ENCODE data around the gene KIF5A.

KIF5A gene

DNA sequence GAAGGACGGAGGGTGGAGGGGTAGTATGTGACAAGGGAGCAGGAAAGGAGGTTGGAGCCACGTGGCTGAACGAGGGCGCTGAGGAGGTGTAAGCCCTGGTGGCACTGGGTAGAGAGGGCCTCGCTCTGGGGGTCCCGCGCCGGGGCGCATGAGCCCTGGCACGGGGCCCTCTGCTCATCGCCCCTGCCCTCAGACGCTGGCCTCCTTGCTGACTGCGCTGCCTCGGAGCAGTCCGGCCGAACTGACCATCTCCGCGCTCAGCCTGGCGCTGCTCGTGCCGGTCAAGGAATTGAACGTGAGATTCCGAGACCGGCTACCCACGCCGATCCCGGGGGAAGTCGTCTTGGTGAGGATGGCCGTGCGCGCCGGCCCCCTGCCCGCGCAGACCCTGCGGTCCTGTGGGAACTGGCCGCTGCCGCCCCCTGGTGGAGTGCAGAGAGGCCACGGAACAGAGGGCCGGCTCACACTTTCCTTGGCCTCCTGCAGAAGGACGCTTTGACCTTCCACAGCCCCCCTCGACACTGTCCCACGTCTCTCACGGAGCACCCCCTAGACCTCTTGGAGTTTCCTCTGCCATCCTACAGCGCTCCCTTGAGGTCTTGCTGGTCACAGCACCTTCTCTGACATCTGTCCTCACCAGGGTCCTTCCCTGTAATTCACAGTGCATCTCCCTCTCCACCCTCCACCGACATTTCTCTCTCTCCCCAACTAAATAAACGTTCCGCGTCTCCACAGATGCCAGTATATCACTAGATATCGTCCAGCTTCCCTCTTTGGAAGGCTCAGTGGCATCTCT is 71.9 kb downstream of the KIF5A start:
- peak; percentile 85 for DNase-seq

GRCh38 chr12:57622293-57623245 is 72.7 kb downstream of the KIF5A start:
- no peak for DNase-seq

GRCh38 chr12:57623385-57623784 is 73.5 kb downstream of the KIF5A start:
- no peak for DNase-seq

DNA sequence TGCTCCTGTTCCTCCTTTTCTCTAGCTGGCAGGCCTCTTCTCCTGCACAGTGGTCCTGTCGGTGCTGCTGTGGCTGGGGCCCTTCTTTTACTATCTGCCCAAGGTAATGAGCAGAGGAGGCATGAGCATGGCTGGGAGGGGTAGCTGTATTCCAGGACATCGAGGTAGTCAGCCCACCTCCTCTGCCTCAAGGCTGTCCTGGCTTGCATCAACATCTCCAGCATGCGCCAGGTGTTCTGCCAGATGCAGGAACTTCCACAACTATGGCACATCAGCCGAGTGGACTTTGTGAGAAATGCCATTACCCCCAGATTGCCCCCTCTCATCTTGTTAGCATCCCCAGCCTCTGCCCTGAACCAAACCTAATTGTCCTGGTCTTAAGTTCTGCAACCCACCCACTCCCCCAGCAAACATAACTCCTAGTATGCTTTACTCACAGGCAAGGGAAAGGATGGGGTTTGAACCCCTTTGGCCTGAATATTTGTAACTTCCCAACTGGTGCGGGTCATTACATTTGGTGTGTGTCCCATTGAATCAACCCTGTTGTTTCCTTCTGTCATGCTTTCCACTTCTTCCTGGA is 74.1 kb downstream of the KIF5A start:
- no peak for DNase-seq

DNA sequence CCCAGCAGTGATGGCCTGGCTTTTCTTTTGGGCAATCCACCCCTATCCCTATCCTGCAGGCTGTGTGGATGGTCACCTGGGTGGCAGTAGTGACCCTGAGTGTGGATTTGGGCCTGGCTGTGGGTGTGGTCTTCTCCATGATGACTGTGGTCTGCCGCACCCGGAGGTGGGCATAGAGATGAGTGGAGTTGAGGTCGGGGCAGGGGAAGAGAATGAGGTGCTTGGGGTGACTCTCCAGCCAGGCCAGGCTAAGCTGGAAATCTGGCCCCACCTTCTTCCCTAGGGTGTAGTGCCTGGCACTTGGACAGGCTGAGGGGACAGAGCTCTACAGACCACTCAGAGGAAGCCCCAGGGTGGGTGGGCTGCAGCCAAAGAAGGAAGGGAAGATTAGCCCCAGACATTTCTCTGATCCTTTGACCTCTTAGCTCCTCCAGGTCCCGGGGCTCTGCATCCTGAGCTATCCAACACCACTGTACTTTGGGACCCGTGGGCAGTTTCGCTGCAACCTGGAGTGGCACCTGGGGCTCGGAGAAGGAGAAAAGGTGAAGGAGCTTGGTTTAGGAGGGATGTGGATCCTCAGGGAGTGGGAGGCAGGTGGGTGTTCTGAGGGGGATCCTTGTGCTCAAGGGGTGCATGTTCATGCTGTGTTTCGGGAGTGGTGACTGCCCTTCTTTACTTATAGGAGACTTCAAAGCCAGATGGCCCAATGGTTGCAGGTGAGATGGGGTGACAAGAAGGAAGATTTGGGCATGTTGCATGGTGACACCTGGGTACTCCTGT is 74.8 kb downstream of the KIF5A start:
- DNase-seq = no peak

DNA sequence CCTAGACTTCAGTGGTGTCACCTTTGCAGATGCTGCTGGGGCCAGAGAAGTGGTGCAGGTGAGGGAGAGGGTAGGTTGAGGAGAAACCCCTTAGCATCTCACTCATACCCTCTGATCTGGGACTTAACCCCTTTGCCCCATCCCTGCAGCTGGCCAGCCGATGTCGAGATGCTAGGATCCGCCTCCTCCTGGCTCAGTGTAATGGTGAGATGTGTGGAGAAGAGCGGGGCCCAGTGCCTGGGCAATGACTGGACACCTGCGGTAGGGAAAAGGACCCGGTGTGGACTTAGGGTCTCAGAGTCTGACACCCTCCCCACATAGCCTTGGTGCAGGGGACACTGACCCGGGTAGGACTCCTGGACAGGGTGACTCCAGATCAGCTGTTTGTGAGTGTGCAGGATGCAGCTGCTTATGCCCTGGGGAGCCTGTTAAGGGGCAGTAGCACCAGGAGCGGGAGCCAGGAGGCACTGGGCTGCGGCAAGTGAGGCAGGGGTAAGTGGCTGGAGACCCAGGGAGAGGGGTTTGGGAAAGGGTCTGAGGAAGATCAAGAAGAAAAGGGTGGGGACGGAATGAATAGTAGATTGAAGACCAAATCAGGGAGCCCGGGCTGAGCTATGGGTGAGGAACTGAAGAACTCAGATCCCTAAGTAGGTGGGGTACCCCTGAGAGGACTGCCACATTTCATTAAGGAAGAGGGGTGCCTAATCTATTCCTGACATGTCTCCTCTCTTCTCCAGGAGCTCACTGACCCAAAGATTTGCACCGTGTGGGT is 75.6 kb downstream of the KIF5A start:
- no peak for DNase-seq

DNA sequence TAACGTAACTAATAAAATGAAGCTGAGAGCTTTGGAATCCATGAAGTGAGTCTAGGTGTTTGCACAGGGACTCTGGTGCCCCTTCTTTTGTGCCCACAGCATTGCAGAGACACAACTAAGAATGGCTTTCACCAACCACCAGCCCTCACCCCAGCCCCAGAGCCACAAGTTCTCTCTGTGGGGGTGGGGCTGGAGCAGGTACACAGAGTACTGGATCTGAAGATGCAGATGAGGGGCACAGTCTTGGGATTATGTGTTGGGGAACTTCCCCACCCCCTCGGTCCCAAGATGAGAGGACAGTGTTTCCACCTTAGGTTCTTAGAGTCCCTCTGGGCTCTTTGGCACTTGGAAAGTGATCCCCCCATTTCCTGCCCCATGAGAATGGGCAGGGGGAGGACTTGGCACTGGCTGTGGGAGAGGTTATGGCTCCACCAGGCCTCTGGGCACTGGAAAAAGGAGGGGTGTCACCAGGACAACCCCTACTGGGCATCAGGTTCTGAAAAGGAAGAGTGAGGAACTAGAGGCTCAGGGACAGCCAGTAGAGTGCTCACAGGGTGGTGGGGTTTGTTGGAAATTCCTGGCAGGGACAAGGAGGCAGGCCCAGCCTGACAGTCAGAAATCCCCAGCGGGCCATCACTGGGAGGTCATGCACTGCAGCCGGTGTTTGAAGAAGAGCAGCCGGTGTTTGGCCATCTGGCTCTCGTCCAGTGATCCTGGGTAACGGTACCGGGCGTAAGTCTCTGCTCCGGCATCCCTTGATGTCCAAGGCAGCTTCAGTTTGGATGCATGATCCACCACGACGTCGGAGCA is 76.5 kb downstream of the KIF5A start:
- no peak for DNase-seq

- no peak for DNase-seq
These were observed 77.1 kb downstream of the KIF5A start for GRCh38 chr12:57626921-57627445.

DNA sequence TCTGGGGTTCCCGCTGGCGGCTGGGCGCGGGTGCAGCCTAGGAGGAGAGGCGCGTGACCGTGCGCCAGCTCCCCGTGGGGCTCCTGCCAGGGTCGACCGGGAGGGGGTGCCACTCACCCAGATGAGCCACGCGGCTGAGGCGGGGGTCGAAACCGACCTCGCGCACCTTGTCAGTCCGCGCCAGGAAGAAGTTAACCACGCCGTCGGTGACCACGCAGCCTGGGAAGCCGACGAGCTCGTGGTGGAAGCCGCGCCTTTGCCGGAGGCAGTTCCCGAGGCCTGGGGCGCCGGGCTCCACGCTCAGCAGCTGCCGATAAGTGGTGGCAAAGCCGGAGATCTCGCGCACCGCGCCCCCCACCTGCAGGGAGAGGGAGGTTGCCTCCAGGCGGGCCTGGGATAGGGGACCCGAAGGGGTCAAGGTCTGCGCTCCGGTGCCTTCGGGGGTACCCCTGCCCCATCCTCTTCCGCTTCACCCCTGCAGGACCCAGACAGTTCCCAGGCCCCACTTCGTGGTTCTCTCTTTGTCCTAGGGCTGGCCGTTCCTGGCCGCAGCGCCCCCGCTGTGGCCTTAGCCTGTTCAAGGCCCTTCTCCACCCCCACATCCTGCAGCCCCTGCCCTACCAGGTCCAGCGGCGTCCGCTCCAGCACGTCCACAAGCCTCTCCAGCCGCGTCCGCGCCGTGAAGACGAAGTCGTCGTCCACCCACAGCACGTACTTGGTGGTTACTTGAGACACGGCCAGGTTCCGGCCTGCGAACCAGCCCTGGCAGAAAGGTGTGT is 77.8 kb downstream of the KIF5A start:
- DNase-seq = peak; percentile 49

- DNase-seq = no peak
These were observed 78.7 kb downstream of the KIF5A start for GRCh38 chr12:57628280-57629191.

- no peak for DNase-seq
These were observed 80.1 kb downstream of the KIF5A start for GRCh38 chr12:57629897-57630471.

GRCh38 chr12:57630891-57631433 is 81.1 kb downstream of the KIF5A start:
- no peak for DNase-seq

DNA sequence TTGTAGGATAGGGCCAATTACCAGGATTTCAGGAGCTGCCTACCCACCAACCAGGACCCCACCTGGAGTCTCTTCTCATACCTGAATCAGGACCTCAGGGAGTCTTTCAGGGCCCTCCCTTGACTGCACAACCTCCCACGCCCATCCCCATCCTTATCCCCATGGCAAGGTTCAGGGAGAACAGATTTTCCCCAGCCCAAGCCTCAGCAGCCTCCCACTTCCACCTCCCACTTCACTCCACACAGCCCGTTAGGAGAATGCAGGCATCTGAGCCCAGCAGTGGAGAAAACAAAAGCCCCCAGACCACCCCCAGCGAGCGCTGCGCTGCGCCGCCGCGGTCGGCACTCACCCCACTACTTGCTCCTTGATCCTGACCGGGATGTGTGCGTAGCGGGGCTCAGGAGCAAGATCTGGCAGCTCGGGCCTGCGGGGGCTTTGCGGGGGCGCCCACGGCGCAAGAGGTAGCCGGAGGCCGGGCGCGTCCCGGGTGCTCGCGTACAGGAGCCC is 81.8 kb downstream of the KIF5A start:
- DNase-seq = no peak

DNA sequence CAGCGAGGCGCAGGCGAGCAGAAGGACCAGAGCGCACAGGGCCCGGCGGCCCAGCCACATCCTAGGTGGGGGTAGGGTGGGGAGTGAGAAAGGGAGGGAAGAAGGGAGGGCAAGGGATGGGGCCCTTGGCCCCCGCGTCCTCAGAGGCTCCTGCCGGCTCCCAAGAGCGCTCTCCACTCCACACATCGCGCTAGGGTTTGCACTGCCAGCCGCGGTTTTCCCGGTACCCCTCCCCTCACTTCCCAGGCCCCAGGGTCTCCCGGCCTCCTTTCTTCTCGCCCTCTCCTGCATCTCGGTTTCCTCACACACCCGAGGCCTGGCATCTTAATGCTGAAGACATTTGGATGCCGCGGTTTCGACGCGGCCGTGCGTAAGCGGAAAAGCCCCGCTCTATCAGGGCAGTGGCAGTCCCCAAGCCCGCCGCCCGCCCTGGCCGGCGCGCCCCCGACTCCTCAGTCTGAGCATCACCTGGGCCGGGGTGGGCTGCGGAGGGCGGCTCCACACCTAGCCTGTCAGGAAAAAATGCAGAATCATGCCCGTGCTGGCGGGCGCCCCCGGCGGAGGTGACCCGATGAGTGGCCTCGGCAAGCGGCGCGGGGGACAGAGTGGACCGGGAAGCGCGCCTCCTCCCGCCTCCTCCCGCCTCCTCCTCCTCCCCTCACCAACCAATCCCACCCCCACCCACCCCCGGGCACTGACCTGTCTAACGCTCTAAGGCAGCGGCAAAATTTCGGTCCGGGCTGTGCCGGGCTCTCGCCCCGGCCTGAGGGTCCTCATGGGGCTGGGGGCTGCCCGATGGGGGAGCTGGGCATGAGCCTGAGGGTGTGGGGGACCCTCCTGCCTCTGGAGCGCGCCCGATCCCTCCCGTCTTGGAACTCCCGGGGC is 82.5 kb downstream of the KIF5A start:
- DNase-seq = peak; percentile 72

DNA sequence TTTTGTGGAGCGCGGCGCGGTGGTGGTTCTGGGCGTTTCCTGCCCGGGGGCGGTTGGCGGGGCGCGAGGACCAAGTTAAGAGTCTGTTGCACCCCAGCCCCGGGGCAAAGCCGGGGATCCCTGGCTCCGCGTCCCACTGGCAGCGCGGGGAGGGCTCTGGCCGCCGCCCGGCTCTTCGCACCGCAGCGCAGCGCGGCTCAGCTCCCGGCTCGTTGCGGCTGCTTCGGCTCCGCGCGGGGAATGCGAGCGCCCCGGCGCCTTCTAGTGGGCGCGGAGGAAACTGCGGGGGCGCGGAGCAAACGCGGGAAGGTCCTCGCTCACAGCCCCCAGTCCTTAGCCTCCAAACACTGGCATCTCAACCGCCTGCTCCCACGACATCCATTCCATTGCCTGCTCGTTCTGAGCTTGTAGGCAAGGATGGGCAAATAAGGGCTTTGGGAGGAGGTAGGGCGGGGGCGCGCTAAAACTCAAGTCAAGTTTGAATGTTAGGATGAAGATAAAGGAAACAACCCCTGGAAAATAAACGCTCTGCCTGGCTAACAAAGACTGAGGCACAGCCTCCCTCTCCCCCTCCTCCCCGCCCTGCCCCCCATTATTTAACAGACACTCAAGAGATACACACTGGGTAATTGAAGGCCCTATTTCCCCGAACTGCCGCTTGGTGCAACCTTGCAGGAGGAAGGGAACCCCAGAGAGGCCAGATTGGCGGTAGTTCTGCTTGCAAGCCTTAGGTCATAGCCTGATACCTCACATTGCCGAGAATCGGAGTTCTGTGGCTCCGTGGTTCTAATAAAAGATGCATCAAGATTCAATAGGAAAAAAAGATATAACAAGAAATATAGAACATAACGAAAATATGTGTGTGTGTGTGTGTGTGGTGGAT is 83.4 kb downstream of the KIF5A start, which contains the start of gene B4GALNT1:
Gene B4GALNT1 (minus strand): TSS at position 244 of the 883 bp plus-strand sequence. CDS start 1,069 bp downstream, outside the sequence.
- DNase-seq = peak; percentile 93

Measured in eye (tissue), 1 donor.